Astrocyte (in vitro differentiated cells and primary cell): Measurements from ENCODE around the gene SDK1. TPM values are rescaled to one million over a fixed set of nuclear protein-coding genes. Genes with fewer than 3 reads are reported as not detected.

ENCODE experiments used
- DNase-seq: peaks from one replicate; pipeline ENCODE4 v3.0.0-alpha.2; 2010; ENCODE audit warnings: low read depth
- FAIRE-seq: peaks from 2 replicates; lab custom pipeline; 2011; peaks lifted over from hg19 to GRCh38; lab: Jason Lieb, UNC
- H2AFZ ChIP-seq: 2 replicates; pipeline ENCODE4 v1.6.0; 2012; ENCODE audit warnings: low read depth, low read length, inconsistent platforms
- H3K27ac ChIP-seq: 2 replicates; pipeline ENCODE4 v1.5.1; 2011; ENCODE audit warnings: low read depth, low read length, inconsistent platforms
- H3K27me3 ChIP-seq: 2 replicates; pipeline ENCODE4 v1.6.0; 2011; ENCODE audit warnings: low read length, inconsistent platforms; ENCODE audit not compliant: insufficient read depth
- H3K36me3 ChIP-seq: 2 replicates; pipeline ENCODE4 v1.5.1; 2011; ENCODE audit warnings: low read length, inconsistent platforms; ENCODE audit not compliant: insufficient read depth
- H3K4me1 ChIP-seq: 2 replicates; pipeline ENCODE4 v1.5.1; 2011; ENCODE audit warnings: low read length, inconsistent platforms; ENCODE audit not compliant: insufficient read depth
- H3K4me2 ChIP-seq: 2 replicates; pipeline ENCODE4 v1.6.0; 2012; ENCODE audit warnings: low read length, inconsistent platforms
- H3K4me3 ChIP-seq: 2 replicates; pipeline ENCODE4 v1.5.1; 2011; ENCODE audit warnings: low read depth, mild to moderate bottlenecking, low read length, inconsistent platforms; ENCODE audit not compliant: insufficient read depth
- H3K79me2 ChIP-seq: 2 replicates; pipeline ENCODE4 v1.6.0; 2012; ENCODE audit warnings: mild to moderate bottlenecking, low read length, inconsistent platforms; ENCODE audit not compliant: insufficient read depth
- H3K9ac ChIP-seq: 2 replicates; pipeline ENCODE4 v1.6.0; 2012; ENCODE audit warnings: mild to moderate bottlenecking, low read length, inconsistent platforms
- H3K9me3 ChIP-seq: 2 replicates; pipeline ENCODE4 v1.5.1; 2012; ENCODE audit warnings: low read depth, mild to moderate bottlenecking, low read length, inconsistent platforms; ENCODE audit not compliant: insufficient read depth
- H4K20me1 ChIP-seq: 2 replicates; pipeline ENCODE4 v1.6.0; 2012; ENCODE audit warnings: low read length, inconsistent platforms; ENCODE audit not compliant: insufficient read depth
- H3K27ac Mint-ChIP-seq: one replicate; pipeline ENCODE4 v1.8.0; 2021; ENCODE audit warnings: mild to moderate bottlenecking, mixed read lengths; ENCODE audit not compliant: unreplicated experiment
- H3K27me3 Mint-ChIP-seq: one replicate; pipeline ENCODE4 v1.8.0; 2021; ENCODE audit warnings: low read depth, mixed read lengths; ENCODE audit not compliant: unreplicated experiment
- H3K36me3 Mint-ChIP-seq: one replicate; pipeline ENCODE4 v1.8.0; 2021; ENCODE audit warnings: low read depth, mixed read lengths; ENCODE audit not compliant: unreplicated experiment
- H3K4me1 Mint-ChIP-seq: one replicate; pipeline ENCODE4 v1.8.0; 2021; ENCODE audit warnings: low read depth, mixed read lengths; ENCODE audit not compliant: unreplicated experiment
- H3K4me3 Mint-ChIP-seq: one replicate; pipeline ENCODE4 v1.8.0; 2021; ENCODE audit warnings: mild to moderate bottlenecking, moderate library complexity, mixed read lengths; ENCODE audit not compliant: unreplicated experiment
- H3K9me3 Mint-ChIP-seq: one replicate; pipeline ENCODE4 v1.8.0; 2021; ENCODE audit warnings: mild to moderate bottlenecking, mixed read lengths; ENCODE audit not compliant: unreplicated experiment
- CTCF ChIP-seq: IDR thresholded peaks from 2 replicates; pipeline ENCODE4 v1.5.1; 2011; ENCODE audit warnings: low read depth, mild to moderate bottlenecking, inconsistent platforms, low read length, moderate library complexity; ENCODE audit not compliant: insufficient read depth
- EZH2 ChIP-seq: IDR thresholded peaks from 2 replicates; pipeline ENCODE4 v1.6.1; 2012; ENCODE audit warnings: mild to moderate bottlenecking, low read length, inconsistent platforms; ENCODE audit not compliant: insufficient read depth
- total RNA-seq: library from RNA; stranded (reverse); gene quantifications from 2 replicates; pipeline ENCODE4 v1.2.1, GENCODE V29; 2021

Gene SDK1
- total RNA-seq, 1 donor from 2014 or later = 4.2 TPM

- Histone ChIP-seq H3K9me3 (no peaks in the 10 kb centered on the region), H3K27ac (no peak overlapping the region), H3K9ac (no peak overlapping the region), H3K36me3 (no peaks in the 10 kb centered on the region), H3K79me2 (no peaks in the 10 kb centered on the region), H4K20me1 (no peaks in the 10 kb centered on the region), H3K4me2 (no peak overlapping the region), H3K27me3 (no peaks in the 10 kb centered on the region), H3K4me1 (no peaks in the 10 kb centered on the region), H3K4me3 (no peak overlapping the region), H2AFZ (no peak overlapping the region)
- peaks cover 6% of the 10 kb centered on the region for H3K27me3 Mint-ChIP-seq
- H3K9me3 Mint-ChIP-seq = no peaks in the 10 kb centered on the region
- no peaks in the 10 kb centered on the region for H3K36me3 Mint-ChIP-seq
- H3K4me1 Mint-ChIP-seq = peaks cover 12% of the 10 kb centered on the region
- FAIRE-seq (no peak), DNase-seq (no peak)
- no peak overlapping the region for H3K4me3 Mint-ChIP-seq
- H3K27ac Mint-ChIP-seq = no peak overlapping the region
- no peak for TF ChIP-seq EZH2
- TF ChIP-seq CTCF = no peak
Measured at GRCh38 chr7:3374239-3374638, 73.2 kb downstream of the SDK1 start.

GRCh38 chr7:3378390-3379150 is 77.5 kb downstream of the SDK1 start:
- Histone ChIP-seq H3K4me2 (no peak overlapping the region), H3K4me1 (no peaks in the 10 kb centered on the region), H3K9ac (no peak overlapping the region), H3K27me3 (no peaks in the 10 kb centered on the region), H2AFZ (no peak overlapping the region), H3K27ac (no peak overlapping the region), H3K9me3 (no peaks in the 10 kb centered on the region), H3K79me2 (no peaks in the 10 kb centered on the region), H3K4me3 (no peak overlapping the region), H4K20me1 (no peaks in the 10 kb centered on the region), H3K36me3 (no peaks in the 10 kb centered on the region)
- Mint-ChIP-seq H3K9me3 (no peaks in the 10 kb centered on the region), H3K27ac (no peak overlapping the region), H3K4me3 (no peak overlapping the region), H3K4me1 (no peaks in the 10 kb centered on the region), H3K27me3 (peaks cover 6% of the 10 kb centered on the region), H3K36me3 (no peaks in the 10 kb centered on the region)
- DNase-seq (no peak), FAIRE-seq (no peak)
- no peak for TF ChIP-seq CTCF
- no peak for TF ChIP-seq EZH2

DNA sequence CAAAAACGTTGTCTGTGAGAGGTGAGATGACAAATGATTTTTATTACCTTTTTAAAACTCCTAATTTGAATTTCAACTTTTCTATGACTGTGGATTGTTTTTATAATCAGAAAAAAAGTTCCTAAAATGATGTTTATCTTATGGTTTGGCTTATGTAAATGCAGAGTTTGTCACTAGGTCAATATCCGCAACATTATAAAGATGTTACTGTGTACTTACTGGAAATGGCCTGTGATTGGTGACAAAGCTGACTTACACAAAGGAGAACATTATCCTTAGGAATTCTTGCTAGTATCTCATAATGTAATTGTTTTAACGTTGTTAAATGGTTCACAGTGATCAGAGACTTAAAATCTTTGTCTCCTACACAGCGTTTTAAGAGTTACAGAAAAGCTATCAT is 79.0 kb downstream of the SDK1 start:
- H3K4me2 ChIP-seq = no peak overlapping the region
- no peaks in the 10 kb centered on the region for H4K20me1 ChIP-seq
- H3K9me3 Mint-ChIP-seq = no peaks in the 10 kb centered on the region
- H3K36me3 ChIP-seq = no peaks in the 10 kb centered on the region
- H3K27ac ChIP-seq = no peak overlapping the region
- no peak overlapping the region for H3K4me3 ChIP-seq
- peaks cover 3% of the 10 kb centered on the region for H3K27me3 Mint-ChIP-seq
- H3K4me1 Mint-ChIP-seq = no peaks in the 10 kb centered on the region
- TF ChIP-seq CTCF (no peak), EZH2 (no peak)
- FAIRE-seq (no peak), DNase-seq (no peak)
- H3K36me3 Mint-ChIP-seq = no peaks in the 10 kb centered on the region
- H2AFZ ChIP-seq = no peak overlapping the region
- H3K27ac Mint-ChIP-seq = no peak overlapping the region
- no peaks in the 10 kb centered on the region for H3K79me2 ChIP-seq
- no peaks in the 10 kb centered on the region for H3K9me3 ChIP-seq
- H3K9ac ChIP-seq = no peak overlapping the region
- no peaks in the 10 kb centered on the region for H3K27me3 ChIP-seq
- H3K4me3 Mint-ChIP-seq = no peak overlapping the region
- H3K4me1 ChIP-seq = no peaks in the 10 kb centered on the region
